Nephron progenitor cell (in vitro differentiated cells): Measurements from ENCODE around the gene AOPEP.

ENCODE experiments used
- DNase-seq: peaks from one replicate; pipeline ENCODE4 v3.0.0; 2021
- H3K27ac Mint-ChIP-seq: 2 replicates; pipeline ENCODE4 v1.8.0; 2021; ENCODE audit warnings: mild to moderate bottlenecking, moderate library complexity, mixed read lengths
- H3K27me3 Mint-ChIP-seq: 2 replicates; pipeline ENCODE4 v1.8.0; 2021; ENCODE audit warnings: mild to moderate bottlenecking, low read depth, mixed read lengths; ENCODE audit not compliant: poor library complexity
- H3K36me3 Mint-ChIP-seq: 2 replicates; pipeline ENCODE4 v1.8.0; 2021; ENCODE audit warnings: low read depth, mixed read lengths
- H3K4me1 Mint-ChIP-seq: 2 replicates; pipeline ENCODE4 v1.8.0; 2021; ENCODE audit warnings: mixed read lengths
- H3K4me3 Mint-ChIP-seq: 2 replicates; pipeline ENCODE4 v1.8.0; 2021; ENCODE audit warnings: mild to moderate bottlenecking, moderate library complexity, mixed read lengths
- H3K9me3 Mint-ChIP-seq: 2 replicates; pipeline ENCODE4 v1.8.0; 2021; ENCODE audit warnings: mild to moderate bottlenecking, moderate library complexity, mixed read lengths
- TF ChIP-seq, protein P1 (sequence below): fragments of 200-600 bp; sonication (generic); IDR thresholded peaks from 2 replicates; pipeline ENCODE4 v1.5.0; 2021; ENCODE audit warnings: antibody characterized with exemption

The AOPEP gene

GRCh38 chr9:94745806-94746540 is 19.5 kb downstream of the AOPEP start:
- Mint-ChIP-seq H3K27me3 (peaks cover 4% of the 10 kb centered on the region), H3K4me3 (no peak overlapping the region), H3K9me3 (peaks cover 40% of the 10 kb centered on the region), H3K4me1 (peaks cover 7% of the 10 kb centered on the region), H3K36me3 (peaks cover 77% of the 10 kb centered on the region), H3K27ac (no peak overlapping the region)
- TF ChIP-seq, protein P1, sequence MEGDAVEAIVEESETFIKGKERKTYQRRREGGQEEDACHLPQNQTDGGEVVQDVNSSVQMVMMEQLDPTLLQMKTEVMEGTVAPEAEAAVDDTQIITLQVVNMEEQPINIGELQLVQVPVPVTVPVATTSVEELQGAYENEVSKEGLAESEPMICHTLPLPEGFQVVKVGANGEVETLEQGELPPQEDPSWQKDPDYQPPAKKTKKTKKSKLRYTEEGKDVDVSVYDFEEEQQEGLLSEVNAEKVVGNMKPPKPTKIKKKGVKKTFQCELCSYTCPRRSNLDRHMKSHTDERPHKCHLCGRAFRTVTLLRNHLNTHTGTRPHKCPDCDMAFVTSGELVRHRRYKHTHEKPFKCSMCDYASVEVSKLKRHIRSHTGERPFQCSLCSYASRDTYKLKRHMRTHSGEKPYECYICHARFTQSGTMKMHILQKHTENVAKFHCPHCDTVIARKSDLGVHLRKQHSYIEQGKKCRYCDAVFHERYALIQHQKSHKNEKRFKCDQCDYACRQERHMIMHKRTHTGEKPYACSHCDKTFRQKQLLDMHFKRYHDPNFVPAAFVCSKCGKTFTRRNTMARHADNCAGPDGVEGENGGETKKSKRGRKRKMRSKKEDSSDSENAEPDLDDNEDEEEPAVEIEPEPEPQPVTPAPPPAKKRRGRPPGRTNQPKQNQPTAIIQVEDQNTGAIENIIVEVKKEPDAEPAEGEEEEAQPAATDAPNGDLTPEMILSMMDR: no peak
- no peak for DNase-seq

DNA sequence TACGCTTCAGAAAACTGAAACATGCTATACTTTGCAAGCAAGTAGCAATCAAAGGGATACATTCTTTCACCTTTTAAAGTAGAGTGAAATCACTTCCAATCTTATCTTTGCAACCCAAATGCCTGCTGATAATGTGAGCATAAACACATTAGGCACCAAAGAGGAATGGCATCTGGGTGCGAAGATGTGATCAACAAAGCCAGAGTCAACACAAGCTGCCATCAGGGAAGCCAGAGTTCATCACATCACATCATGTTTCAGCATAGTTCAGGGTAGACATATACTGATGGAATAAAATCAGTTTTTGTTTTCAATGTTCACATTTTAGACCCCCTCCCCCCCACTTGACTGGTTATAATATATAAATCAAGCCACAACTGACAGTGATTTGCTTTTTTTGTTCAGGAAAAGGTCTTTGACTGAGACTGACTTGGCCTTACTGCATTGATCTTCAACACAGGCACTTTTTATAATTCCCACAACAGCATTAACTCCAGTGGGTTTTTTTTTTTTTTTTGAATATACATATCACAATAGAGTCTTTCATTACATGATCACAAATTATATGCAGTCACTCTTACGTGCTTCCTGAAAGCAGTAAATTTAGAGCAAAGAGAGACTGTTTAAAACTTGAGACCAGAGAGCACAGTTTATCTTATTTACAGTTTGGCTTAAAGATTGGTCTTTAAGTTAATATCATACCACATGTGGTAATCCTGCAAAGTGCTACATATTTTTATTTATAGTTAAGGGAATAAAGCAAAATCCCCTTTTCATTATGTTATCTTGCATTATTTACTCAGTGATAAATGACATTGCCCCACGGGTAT is 20.3 kb downstream of the AOPEP start:
- H3K4me1 Mint-ChIP-seq: peaks cover 4% of the 10 kb centered on the region
- H3K27me3 Mint-ChIP-seq: peaks cover 4% of the 10 kb centered on the region
- peaks cover 46% of the 10 kb centered on the region for H3K9me3 Mint-ChIP-seq
- H3K4me3 Mint-ChIP-seq: no peak overlapping the region
- H3K27ac Mint-ChIP-seq: no peak overlapping the region
- peaks cover 83% of the 10 kb centered on the region for H3K36me3 Mint-ChIP-seq
- DNase-seq: no peak
- TF ChIP-seq, protein P1: no peak

- Mint-ChIP-seq H3K9me3 (peaks cover 12% of the 10 kb centered on the region), H3K4me1 (no peaks in the 10 kb centered on the region), H3K4me3 (no peak overlapping the region), H3K27me3 (no peaks in the 10 kb centered on the region), H3K36me3 (peaks cover 31% of the 10 kb centered on the region), H3K27ac (no peak overlapping the region)
- DNase-seq: no peak
- TF ChIP-seq, protein P1: no peak
These were observed 28.5 kb downstream of the AOPEP start for GRCh38 chr9:94754976-94755475.

- no peaks in the 10 kb centered on the region for H3K27me3 Mint-ChIP-seq
- H3K9me3 Mint-ChIP-seq: no peaks in the 10 kb centered on the region
- no peak overlapping the region for H3K27ac Mint-ChIP-seq
- DNase-seq: no peak
- H3K4me1 Mint-ChIP-seq: no peaks in the 10 kb centered on the region
- H3K4me3 Mint-ChIP-seq: no peak overlapping the region
- TF ChIP-seq, protein P1: no peak
- peaks cover 31% of the 10 kb centered on the region for H3K36me3 Mint-ChIP-seq
These were observed 30.7 kb downstream of the AOPEP start for GRCh38 chr9:94757158-94757557.

- Mint-ChIP-seq H3K9me3 (no peaks in the 10 kb centered on the region), H3K4me1 (no peaks in the 10 kb centered on the region), H3K4me3 (no peak overlapping the region), H3K27ac (peak overlapping the region; percentile 1), H3K27me3 (no peaks in the 10 kb centered on the region), H3K36me3 (peaks cover 28% of the 10 kb centered on the region)
- no peak for DNase-seq
- TF ChIP-seq, protein P1: no peak
These were observed 31.5 kb downstream of the AOPEP start for GRCh38 chr9:94758031-94758430.
